ENCODE measurements around the gene SMIM38. TPM values are rescaled to one million over a fixed set of nuclear protein-coding genes. Genes with fewer than 3 reads are reported as not detected.

SMIM38 gene
- total RNA-seq, 2 experiments from 2014 or later: 0.18 TPM; not detected in 1

DNA sequence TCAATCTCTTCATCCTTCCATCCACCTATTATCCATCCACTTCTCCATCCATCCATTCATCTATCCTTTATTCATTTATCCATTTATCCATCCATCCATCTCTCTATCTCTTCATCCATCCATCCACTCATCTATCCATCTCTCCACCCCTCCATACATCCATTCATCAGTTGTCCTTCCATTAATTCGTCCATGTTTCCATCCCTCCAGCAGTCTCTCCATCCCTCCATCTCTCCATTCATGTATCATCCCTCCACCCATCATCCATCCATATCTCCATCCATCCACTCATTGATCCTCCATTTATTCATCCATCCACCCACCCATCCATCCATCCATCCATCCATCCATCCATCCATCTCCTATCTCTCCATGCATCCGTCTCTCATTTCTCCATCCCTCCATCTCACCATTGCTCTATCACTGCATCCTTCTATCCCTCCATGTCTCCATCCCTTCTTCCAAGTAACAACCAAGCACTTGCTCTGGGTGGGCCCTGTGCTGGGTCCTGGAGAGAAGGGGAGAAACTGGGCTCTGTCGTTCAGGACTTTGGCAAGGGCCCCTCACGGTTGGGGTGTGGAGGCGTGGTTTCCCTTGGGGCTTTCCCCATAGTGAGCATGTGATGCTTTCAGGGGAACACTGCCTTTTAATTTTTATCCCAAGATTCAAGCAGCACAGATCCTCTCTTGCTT is 43.3 kb downstream of the SMIM38 start:
- ChIA-PET POLR2A (no interaction called here), CTCF (no interaction called here)
- Mint-ChIP-seq H3K9me3 (ENCODE audit: insufficient read depth) (no peaks in the 10 kb centered on the region), H3K27me3 (ENCODE audit: low read depth) (no peaks in the 10 kb centered on the region), H3K4me3 (no peak overlapping the region), H3K36me3 (ENCODE audit: low read depth) (no peaks in the 10 kb centered on the region), H3K4me1 (ENCODE audit: low read depth) (no peaks in the 10 kb centered on the region), H3K27ac (no peak overlapping the region)
- DNase-seq: no peak
- ATAC-seq: no peak

DNA sequence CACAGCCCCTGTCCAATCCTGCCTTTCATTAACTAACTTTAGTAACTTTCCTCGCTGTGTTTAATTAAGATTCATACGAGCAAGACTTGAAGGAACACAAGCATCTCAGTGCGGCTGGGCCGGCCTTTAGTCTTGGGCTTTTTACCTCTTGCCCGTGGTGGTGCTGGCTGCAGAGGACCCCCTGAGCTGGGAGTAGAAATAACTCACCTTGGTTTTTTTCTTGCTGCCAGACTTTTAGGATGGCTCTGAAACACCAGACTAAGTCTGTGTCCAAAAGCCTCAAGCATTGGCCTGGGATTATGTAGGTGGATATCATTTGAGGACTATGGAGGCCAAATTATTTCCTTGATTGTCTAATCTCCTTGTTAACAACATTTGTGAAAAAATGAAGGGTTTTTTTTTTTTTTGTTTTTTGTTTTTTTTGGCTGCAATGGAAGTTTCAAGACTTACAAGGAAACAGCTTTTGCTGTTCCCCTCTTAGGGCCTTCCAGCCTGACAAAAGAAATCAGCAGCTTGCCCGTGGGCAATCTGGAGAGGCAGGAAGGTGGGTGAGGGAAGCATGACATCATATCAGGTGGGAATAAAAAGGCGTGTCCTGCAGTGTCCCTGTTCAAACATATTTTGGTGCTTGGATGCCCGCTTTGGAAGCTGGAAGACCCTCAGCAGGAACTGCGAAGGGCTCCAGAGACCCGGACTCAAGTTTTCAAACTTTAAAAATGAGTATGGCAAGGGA is 44.0 kb downstream of the SMIM38 start:
- Mint-ChIP-seq H3K36me3 (ENCODE audit: low read depth) (no peaks in the 10 kb centered on the region), H3K27ac (no peak overlapping the region), H3K4me1 (ENCODE audit: low read depth) (no peaks in the 10 kb centered on the region), H3K27me3 (ENCODE audit: low read depth) (no peaks in the 10 kb centered on the region), H3K9me3 (ENCODE audit: insufficient read depth) (no peaks in the 10 kb centered on the region), H3K4me3 (no peak overlapping the region)
- ATAC-seq (no peak), DNase-seq (no peak)
- ChIA-PET POLR2A (no interaction called here), CTCF (interaction anchor here (0.6 kb wide), 1 partner anchor 377 kb away, joined by 3 read pairs; no protein-coding TSS in a partner anchor)

DNA sequence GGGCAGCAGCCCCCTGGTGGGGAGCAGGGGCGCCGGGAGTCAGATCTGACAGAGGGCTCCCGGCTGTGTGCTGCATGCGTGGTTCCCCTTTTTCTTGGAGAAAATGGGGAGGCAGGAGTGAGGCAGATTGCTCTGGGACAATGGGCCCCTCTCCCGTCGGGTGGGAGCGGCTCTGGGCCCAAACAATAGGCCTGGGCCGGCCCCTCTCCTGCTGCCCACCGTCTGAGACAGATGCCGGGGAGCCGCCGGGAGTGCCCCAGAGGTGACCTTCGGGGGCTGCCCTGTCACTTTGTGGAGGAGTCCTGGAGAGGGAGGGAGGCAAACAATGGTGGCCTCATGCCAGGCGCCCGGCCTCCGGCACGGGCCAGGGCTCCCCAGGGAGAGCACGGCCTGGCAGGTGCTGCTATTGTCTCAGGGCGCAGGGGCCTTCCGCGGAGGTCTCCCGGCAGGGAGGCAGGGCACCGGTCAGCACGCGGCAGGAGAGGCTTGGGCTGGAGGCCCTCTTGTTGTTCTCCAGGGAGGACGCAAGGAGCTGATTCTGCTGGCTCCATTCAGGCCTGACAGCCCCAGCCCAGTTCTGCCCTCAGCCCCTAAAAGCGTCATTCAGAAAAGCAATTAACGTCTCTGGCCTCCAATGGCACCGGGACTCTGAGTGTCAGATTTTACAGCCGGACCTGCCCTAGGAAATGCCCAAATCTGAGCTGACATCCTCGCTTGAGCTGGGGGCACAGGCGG is 44.8 kb downstream of the SMIM38 start:
- DNase-seq: no peak
- ATAC-seq: no peak
- CTCF ChIA-PET: interaction anchor here (0.6 kb wide), 1 partner anchor 376 kb away, joined by 3 read pairs; no protein-coding TSS in a partner anchor
- no peaks in the 10 kb centered on the region for H3K9me3 Mint-ChIP-seq (ENCODE audit: insufficient read depth)
- H3K4me3 Mint-ChIP-seq: no peak overlapping the region
- H3K27me3 Mint-ChIP-seq (ENCODE audit: low read depth): no peaks in the 10 kb centered on the region
- H3K4me1 Mint-ChIP-seq (ENCODE audit: low read depth): no peaks in the 10 kb centered on the region
- H3K36me3 Mint-ChIP-seq (ENCODE audit: low read depth): no peaks in the 10 kb centered on the region
- POLR2A ChIA-PET: no interaction called here
- no peak overlapping the region for H3K27ac Mint-ChIP-seq

DNA sequence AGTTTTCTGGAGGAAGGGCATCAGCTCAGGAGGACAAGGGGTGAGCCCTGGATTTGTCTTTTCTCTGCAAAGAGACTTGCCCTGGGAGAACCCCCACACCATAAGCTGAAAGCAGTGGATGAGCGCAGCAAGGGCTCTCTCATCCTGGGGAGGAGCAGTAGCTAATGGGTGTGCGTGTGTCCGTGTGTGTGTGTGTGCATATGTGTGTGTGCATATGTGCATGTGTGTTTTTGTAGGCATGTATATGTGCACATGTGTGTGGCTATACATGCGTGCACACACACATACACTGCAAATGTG is 45.3 kb downstream of the SMIM38 start:
- Mint-ChIP-seq H3K4me1 (ENCODE audit: low read depth) (no peaks in the 10 kb centered on the region), H3K36me3 (ENCODE audit: low read depth) (no peaks in the 10 kb centered on the region), H3K4me3 (no peak overlapping the region), H3K27ac (no peak overlapping the region), H3K9me3 (ENCODE audit: insufficient read depth) (no peaks in the 10 kb centered on the region), H3K27me3 (ENCODE audit: low read depth) (no peaks in the 10 kb centered on the region)
- ChIA-PET CTCF (no interaction called here), POLR2A (no interaction called here)
- no peak for DNase-seq
- no peak for ATAC-seq

DNA sequence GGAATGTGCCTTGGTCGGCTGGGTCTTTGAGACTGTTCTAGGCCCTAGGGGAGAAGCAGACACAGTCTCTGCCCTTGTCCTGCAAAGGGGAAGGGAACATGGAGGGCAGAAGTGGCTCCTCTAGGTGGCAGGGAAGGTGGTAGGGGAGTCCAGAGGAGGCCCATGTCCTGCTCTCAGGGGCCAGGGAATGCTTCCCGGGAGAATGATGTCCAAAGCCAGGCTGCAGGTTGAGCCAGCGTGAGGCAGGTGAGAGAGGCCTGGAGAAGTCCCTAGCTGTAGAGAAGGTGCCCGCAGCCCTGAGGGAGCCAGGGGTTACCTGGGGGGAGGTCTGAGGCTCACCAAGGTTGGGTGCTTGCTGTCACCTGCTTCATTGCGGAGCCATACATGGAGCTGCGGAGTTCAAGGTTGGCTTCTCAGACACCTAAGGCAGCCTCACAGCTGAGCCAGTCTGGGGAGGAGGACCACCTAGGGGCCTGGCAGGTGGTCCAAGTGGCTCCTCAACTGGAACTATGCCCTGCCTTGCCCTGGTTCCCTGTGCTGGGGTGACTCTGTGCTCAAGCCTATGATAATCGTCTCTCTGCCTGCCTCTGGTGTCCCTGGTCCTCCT is 46.1 kb downstream of the SMIM38 start:
- Mint-ChIP-seq H3K27me3 (ENCODE audit: low read depth) (no peaks in the 10 kb centered on the region), H3K4me3 (no peak overlapping the region), H3K27ac (no peak overlapping the region), H3K36me3 (ENCODE audit: low read depth) (no peaks in the 10 kb centered on the region), H3K9me3 (ENCODE audit: insufficient read depth) (no peaks in the 10 kb centered on the region), H3K4me1 (ENCODE audit: low read depth) (no peaks in the 10 kb centered on the region)
- no peak for DNase-seq
- ChIA-PET CTCF (no interaction called here), POLR2A (no interaction called here)
- ATAC-seq: no peak

DNA sequence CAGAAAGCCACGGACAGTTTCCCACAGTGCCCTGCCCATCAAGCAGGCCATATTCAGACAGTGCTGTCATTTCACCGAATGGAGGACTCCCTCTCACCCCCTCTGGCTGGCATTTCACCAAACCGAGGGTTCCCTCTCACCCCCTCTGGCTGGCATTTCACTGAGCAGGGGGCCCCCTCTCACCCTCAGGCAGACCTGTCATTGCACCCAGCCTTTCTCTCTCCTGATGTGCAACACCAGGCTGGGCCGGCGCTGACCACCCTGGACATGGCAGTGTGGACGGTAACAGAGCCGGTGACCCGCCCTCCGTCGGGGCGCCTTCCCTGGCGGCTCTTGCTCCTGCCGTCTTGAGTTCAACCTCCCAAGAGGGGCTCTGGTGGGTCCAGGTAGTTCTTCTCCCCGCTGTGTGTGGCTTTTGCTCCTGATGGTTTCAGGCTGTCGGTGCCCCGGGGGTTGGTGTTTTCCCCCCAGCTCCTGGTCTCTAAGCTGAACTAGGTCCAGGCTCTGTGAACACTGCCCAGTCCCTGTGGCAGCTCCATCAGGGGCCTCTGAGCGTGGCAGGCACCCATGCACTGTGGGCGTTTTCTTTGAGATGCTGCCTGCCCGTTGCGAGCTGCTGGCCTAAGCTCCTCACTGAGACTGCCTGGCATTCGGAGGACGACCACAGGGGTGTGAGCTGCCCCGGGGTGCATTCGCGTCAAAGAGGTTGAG is 46.9 kb downstream of the SMIM38 start:
- ChIA-PET CTCF (no interaction called here), POLR2A (no interaction called here)
- ATAC-seq (no peak), DNase-seq (no peak)
- no peaks in the 10 kb centered on the region for H3K9me3 Mint-ChIP-seq (ENCODE audit: insufficient read depth)
- H3K4me3 Mint-ChIP-seq: no peak overlapping the region
- H3K36me3 Mint-ChIP-seq (ENCODE audit: low read depth): no peaks in the 10 kb centered on the region
- H3K27me3 Mint-ChIP-seq (ENCODE audit: low read depth): no peaks in the 10 kb centered on the region
- H3K4me1 Mint-ChIP-seq (ENCODE audit: low read depth): no peaks in the 10 kb centered on the region
- H3K27ac Mint-ChIP-seq: no peak overlapping the region

DNA sequence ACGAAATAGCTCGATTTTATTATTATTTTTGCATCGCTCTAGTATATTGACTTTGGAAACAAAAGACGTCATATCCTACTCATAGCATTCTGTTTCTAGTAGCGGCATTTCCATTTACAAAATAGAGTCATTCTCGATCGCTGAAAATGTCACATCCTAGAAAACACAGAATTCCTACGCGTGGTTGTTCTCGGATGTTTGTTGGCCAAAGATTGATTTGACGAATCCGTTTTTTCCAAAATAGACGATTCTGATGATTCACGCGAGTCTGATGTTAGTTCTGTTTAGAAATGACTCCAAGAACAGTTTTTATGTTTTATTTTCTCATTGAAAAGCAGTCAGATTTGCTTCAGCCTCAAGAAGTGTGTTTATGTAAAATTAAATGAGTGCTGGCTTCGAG is 47.6 kb downstream of the SMIM38 start:
- POLR2A ChIA-PET: no interaction called here
- Mint-ChIP-seq H3K36me3 (ENCODE audit: low read depth) (no peaks in the 10 kb centered on the region), H3K4me3 (no peak overlapping the region), H3K9me3 (ENCODE audit: insufficient read depth) (no peaks in the 10 kb centered on the region), H3K27ac (no peak overlapping the region), H3K4me1 (ENCODE audit: low read depth) (no peaks in the 10 kb centered on the region), H3K27me3 (ENCODE audit: low read depth) (no peaks in the 10 kb centered on the region)
- DNase-seq: no peak
- no peak for ATAC-seq
- CTCF ChIA-PET: no interaction called here

DNA sequence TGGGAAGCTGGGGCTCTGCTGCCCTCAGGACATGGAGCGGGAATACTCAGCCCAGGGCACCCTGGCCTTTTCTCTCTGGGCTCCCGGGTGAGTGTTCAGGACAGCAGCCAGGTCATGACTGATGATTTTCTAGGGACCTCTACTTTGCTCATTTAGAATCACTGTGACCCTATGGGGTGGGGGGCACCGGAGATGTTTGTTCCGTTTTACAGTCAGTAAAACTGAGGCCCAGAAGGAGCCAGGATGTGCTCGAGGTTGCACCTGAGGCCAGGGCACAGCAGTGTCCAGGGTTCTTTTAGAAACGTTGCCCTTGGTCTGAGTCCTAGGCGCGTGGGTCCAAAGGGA is 48.1 kb downstream of the SMIM38 start:
- H3K36me3 Mint-ChIP-seq (ENCODE audit: low read depth): no peaks in the 10 kb centered on the region
- no peak for DNase-seq
- ChIA-PET POLR2A (no interaction called here), CTCF (no interaction called here)
- no peak overlapping the region for H3K27ac Mint-ChIP-seq
- H3K4me3 Mint-ChIP-seq: no peak overlapping the region
- no peaks in the 10 kb centered on the region for H3K27me3 Mint-ChIP-seq (ENCODE audit: low read depth)
- H3K4me1 Mint-ChIP-seq (ENCODE audit: low read depth): no peaks in the 10 kb centered on the region
- H3K9me3 Mint-ChIP-seq (ENCODE audit: insufficient read depth): no peaks in the 10 kb centered on the region
- no peak for ATAC-seq

DNA sequence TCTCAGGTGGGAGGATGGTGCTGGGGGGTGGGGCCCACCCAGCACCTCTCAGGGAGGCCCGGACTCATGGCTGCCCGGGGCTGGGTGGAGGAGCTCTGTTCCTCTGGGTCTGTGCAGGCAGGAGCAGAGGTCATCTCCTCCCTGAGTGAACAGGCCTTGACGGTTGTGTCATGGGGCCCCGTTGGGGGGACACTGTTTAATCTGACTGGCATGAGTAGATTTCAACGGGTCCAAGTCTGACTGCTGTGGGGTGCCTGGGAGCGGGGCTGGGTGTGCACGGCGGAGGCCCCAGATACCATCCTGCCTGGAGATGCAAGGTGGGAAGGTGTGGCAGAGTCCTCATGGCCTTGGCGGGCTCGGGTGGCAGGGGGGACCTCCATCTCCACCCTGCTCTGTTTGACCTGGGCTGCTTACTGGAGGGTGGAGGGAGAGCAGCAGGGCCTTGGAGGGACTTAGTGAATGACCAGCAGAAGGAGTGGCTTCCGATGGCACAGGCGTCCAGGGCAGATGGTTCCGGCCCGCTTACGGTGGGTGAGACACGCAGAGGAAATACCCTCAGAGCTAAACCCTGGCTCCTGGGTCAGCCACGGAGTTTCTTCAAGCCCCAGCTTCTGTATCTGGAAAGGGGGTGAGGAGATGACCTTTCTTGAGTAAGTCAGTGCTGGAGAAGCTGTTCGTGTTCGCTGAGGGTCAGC is 48.7 kb downstream of the SMIM38 start:
- H3K4me1 Mint-ChIP-seq (ENCODE audit: low read depth): no peaks in the 10 kb centered on the region
- ATAC-seq (no peak), DNase-seq (no peak)
- H3K27ac Mint-ChIP-seq: no peak overlapping the region
- ChIA-PET CTCF (no interaction called here), POLR2A (no interaction called here)
- no peaks in the 10 kb centered on the region for H3K9me3 Mint-ChIP-seq (ENCODE audit: insufficient read depth)
- H3K4me3 Mint-ChIP-seq: no peak overlapping the region
- H3K36me3 Mint-ChIP-seq (ENCODE audit: low read depth): no peaks in the 10 kb centered on the region
- H3K27me3 Mint-ChIP-seq (ENCODE audit: low read depth): no peaks in the 10 kb centered on the region

DNA sequence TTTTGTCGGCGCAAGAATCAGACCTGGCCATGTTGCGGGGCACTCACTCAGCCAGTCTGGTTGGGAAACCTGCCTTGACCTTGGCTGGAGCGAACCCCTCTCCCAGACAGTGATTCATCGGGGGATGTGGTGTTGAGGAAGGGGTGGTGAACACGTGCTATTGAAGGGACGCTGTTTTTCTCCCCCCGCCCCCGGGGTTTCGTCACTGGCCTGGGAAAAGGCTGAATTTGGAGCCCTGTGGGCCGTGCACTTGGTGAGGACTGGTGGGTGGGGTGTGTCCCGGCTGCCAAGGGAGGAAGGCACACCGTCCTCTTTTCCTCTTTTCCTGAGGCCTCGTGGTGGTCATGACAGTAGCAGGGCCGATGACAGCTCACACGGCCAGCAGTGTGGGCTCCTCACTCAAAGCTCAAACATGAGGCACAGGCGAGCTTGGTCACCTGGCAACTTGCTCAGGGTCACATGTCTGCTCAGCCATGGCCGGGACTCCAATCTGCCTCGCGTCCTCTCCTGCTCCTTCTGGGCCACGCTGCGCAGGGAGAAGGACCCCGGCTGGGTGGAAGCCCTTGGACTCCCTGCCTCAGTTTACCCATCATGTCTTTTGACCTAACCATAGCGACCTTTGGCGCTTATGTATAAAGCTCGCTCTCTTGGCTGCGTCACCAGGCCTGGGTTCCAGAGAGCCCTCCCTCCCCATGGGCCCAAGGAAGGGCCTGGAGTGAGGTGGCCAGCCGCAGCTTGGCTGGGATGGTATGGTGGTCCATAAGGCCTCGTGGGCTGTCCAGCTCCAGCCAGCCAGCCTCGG is 49.4 kb downstream of the SMIM38 start:
- DNase-seq: no peak
- POLR2A ChIA-PET: no interaction called here

More for the DNA sequence above, 49.4 kb downstream of the SMIM38 start:
- Mint-ChIP-seq H3K4me3 (no peak overlapping the region), H3K4me1 (ENCODE audit: low read depth) (no peaks in the 10 kb centered on the region), H3K27ac (no peak overlapping the region), H3K9me3 (ENCODE audit: insufficient read depth) (no peaks in the 10 kb centered on the region), H3K27me3 (ENCODE audit: low read depth) (no peaks in the 10 kb centered on the region), H3K36me3 (ENCODE audit: low read depth) (no peaks in the 10 kb centered on the region)
- CTCF ChIA-PET: no interaction called here
- no peak for ATAC-seq
